CD14-positive monocyte (primary cell): ENCODE measurements around the gene ENO2. TPM values are rescaled to one million over a fixed set of nuclear protein-coding genes. Genes with fewer than 3 reads are reported as not detected.

Experiments
- DNase-seq, 3 donors: peaks; one replicate each; pipeline ENCODE4 v3.0.0-alpha.2; 2011 to 2022
- H2AFZ ChIP-seq: 2 replicates; pipeline ENCODE4 v1.6.0; 2012; ENCODE audit warnings: mild to moderate bottlenecking, low read depth, low read length, inconsistent platforms; ENCODE audit not compliant: insufficient read depth, poor library complexity, severe bottlenecking
- H3K27ac ChIP-seq, 2 donors: 1 replicate in 1 of 2; 2 replicates in 1 of 2; pipeline ENCODE4 v1.5.1; 2012 to 2013; ENCODE audit warnings: low read length in 2 of 2, control low read depth in 1 of 2, inconsistent platforms in 1 of 2, low read depth in 1 of 2, mild to moderate bottlenecking in 1 of 2
- H3K27me3 ChIP-seq, 2 donors: one replicate each; pipeline versions ENCODE4 v1.6.0 to v1.6.1; 2011 to 2013; ENCODE audit warnings: low read length in 2 of 2; ENCODE audit not compliant: control insufficient read depth in 2 of 2, insufficient read depth in 2 of 2
- H3K36me3 ChIP-seq, 2 donors: replicated peaks in 1 of 2; 1 replicate in 1 of 2; 2 replicates in 1 of 2; pipeline versions ENCODE4 v1.5.1 to v1.6.1; 2012 to 2013; ENCODE audit warnings: low read length in 2 of 2, control low read depth in 1 of 2, inconsistent platforms in 1 of 2, mild to moderate bottlenecking in 1 of 2; ENCODE audit not compliant: insufficient read depth in 2 of 2, control insufficient read depth in 1 of 2
- H3K4me1 ChIP-seq, 2 donors: 1 replicate in 1 of 2; 2 replicates in 1 of 2; pipeline versions ENCODE4 v1.5.1 to v1.6.1; 2012 to 2013; ENCODE audit warnings: low read length in 2 of 2, control low read depth in 1 of 2, inconsistent platforms in 1 of 2, mild to moderate bottlenecking in 1 of 2, moderate library complexity in 1 of 2; ENCODE audit not compliant: insufficient read depth in 2 of 2, control insufficient read depth in 1 of 2
- H3K4me2 ChIP-seq: replicated peaks from 2 replicates; pipeline ENCODE3; 2012; ENCODE audit warnings: low read length, moderate library complexity, mild to moderate bottlenecking; ENCODE audit not compliant: poor library complexity, severe bottlenecking; ENCODE audit errors: extremely low read depth
- H3K4me3 ChIP-seq, 3 experiments: fragments of 200-600 bp in 1 of 3; sonication (generic) in 1 of 3; replicated peaks in 1 of 3; 1 replicate in 2 of 3; 2 replicates in 1 of 3; pipeline ENCODE4 v1.5.1; 2011 to 2013; ENCODE audit warnings: low read length in 3 of 3, mild to moderate bottlenecking in 3 of 3, control low read depth in 2 of 3, low read depth in 2 of 3, inconsistent platforms in 1 of 3, moderate library complexity in 1 of 3
- H3K79me2 ChIP-seq: 2 replicates; pipeline ENCODE4 v1.6.0; 2012; ENCODE audit warnings: mild to moderate bottlenecking, control low read depth, inconsistent platforms, low read length, moderate library complexity; ENCODE audit not compliant: insufficient read depth
- H3K9ac ChIP-seq: 2 replicates; pipeline ENCODE4 v1.6.0; 2017; ENCODE audit warnings: low read length, mild to moderate bottlenecking; ENCODE audit not compliant: insufficient read depth, poor library complexity, severe bottlenecking
- H3K9me3 ChIP-seq, 2 donors: replicated peaks in 1 of 2; 1 replicate in 1 of 2; 2 replicates in 1 of 2; pipeline versions ENCODE4 v1.5.1 to v1.6.1; 2012 to 2013; ENCODE audit warnings: low read length in 2 of 2, control low read depth in 1 of 2; ENCODE audit not compliant: control insufficient read depth in 1 of 2, insufficient read depth in 1 of 2
- H4K20me1 ChIP-seq: 2 replicates; pipeline ENCODE4 v1.6.0; 2012; ENCODE audit warnings: mild to moderate bottlenecking, low read length, control low read depth, moderate library complexity; ENCODE audit not compliant: insufficient read depth
- H3K27ac Mint-ChIP-seq, 7 donors: one replicate each; pipeline ENCODE4 v1.8.0; 2020; ENCODE audit warnings: mild to moderate bottlenecking in 7 of 7, mixed read lengths in 7 of 7, moderate library complexity in 6 of 7, inconsistent platforms in 2 of 7
- H3K27me3 Mint-ChIP-seq, 3 donors: one replicate each; pipeline ENCODE4 v1.8.0; 2021 to 2022; ENCODE audit warnings: low read depth in 3 of 3, mild to moderate bottlenecking in 3 of 3, mixed read lengths in 3 of 3, moderate library complexity in 3 of 3, inconsistent platforms in 1 of 3
- H3K36me3 Mint-ChIP-seq, 2 donors: one replicate each; pipeline ENCODE4 v1.8.0; 2020; ENCODE audit warnings: mixed read lengths in 2 of 2, inconsistent platforms in 1 of 2, mild to moderate bottlenecking in 1 of 2
- H3K4me1 Mint-ChIP-seq: one replicate; pipeline ENCODE4 v1.8.0; 2020; ENCODE audit warnings: mild to moderate bottlenecking, mixed read lengths
- H3K4me3 Mint-ChIP-seq, 2 donors: one replicate each; pipeline ENCODE4 v1.8.0; 2020; ENCODE audit warnings: mild to moderate bottlenecking in 2 of 2, mixed read lengths in 2 of 2, moderate library complexity in 1 of 2
- H3K9me3 Mint-ChIP-seq, 7 donors: one replicate each; pipeline ENCODE4 v1.8.0; 2020 to 2022; ENCODE audit warnings: mixed read lengths in 7 of 7, mild to moderate bottlenecking in 6 of 7, moderate library complexity in 6 of 7, inconsistent platforms in 2 of 7
- WGBS: methylation state at CpG from one replicate; pipeline ENCODE4 v1.1.5; 2013; ENCODE audit warnings: missing lambda C conversion rate; ENCODE audit not compliant: insufficient coverage; 5-methylcytosine and 5-hydroxymethylcytosine counted together
- intact Hi-C, 2 donors: fragments of 100-400 bp; cut with micrococcal nuclease; formaldehyde crosslinking; loops; one replicate each; pipeline versions ENCODE4 v1.15.0 to v1.15.1; 2023
- polyA plus RNA-seq, 3 donors: library from polyadenylated mRNA; depleted of rRNA in 1 of 3; unstranded in 2 of 3; stranded (reverse) in 1 of 3; fragments of 300-500 nt in 2 of 3; fragments of >200 nt in 1 of 3; fragmentation: Illumina TruSeq in 2 of 3; gene quantifications; 1 replicate in 2 of 3; 2 replicates in 1 of 3; pipeline ENCODE4 v1.2.3, GENCODE V29; 2012 to 2021
- TF ChIP-seq, protein P1 (sequence below): fragments of 200-600 bp; IDR thresholded peaks from one replicate; pipeline ENCODE4 v1.8.0; 2022; ENCODE audit warnings: antibody characterized with exemption, mild to moderate bottlenecking

The ENO2 gene
- polyA plus RNA-seq, 3 donors = 0.09 to 0.43 (median 0.19) TPM

DNA sequence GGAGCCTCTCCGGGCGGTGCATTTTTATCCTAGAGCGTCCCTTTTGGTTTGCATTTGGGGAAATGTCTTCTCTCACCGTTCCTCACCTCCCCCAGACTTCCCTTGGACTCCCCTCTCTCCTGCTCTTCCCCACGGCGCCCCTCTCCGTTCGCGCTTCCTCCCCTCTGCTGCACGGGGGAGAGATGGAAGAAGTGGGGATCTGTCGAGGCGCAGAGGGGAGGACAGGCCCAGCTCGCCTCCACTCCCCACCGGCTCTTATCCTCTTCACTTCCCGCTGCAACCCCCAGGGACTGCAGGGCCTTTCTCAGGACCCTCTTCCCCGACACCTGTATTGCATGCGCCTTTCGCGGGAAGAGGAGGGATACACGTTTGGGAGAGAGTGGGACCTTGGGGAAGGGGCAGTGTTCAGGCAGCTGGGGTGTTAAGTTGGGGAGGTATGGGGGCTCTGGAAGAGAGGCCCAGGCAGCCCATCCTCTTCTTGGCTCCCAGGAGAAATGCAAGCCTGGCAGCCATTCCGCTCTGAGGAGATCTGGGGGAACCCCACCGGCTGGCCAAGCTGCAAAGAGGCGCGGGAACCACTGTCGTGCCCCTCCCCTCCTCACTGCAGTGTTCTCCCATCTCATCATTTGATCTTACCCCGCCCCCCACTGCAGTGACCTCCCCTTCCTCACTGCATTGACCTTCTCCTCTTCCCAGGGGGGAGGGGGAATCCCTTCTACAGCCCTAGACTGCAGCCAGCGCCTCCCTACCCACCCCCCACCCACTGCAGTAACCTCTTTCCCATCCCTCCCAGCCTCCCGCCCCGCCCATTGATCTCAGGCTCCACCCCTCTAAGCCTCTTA is 788 bp downstream of the ENO2 start:
- H4K20me1 ChIP-seq = no peaks in the 10 kb centered on the region

DNA sequence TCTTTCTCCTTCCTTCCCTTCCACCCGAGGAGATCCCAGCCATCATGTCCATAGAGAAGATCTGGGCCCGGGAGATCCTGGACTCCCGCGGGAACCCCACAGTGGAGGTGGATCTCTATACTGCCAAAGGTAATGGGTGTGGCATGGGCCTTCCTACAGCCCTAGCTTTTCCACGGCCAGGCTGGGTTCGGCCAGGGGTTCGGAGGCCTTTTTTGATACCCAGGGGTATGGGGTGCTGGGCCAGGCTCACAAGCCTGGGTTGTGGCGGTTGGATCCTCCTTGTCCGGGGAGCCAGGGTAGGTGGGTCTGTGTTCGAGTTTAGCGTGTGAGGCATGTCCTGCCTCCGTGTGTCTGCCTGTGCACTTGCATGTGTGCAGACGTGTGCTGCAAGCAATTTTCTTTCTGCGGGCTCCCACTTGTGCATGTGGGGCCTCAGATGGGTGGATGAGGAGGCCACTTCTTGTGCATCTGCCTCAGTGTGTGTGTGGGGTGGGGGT is 1.5 kb downstream of the ENO2 start:
- no peak overlapping the region for H3K4me2 ChIP-seq
- intact Hi-C loops = no loop called here
- H3K9ac ChIP-seq = no peak overlapping the region

More for the DNA sequence above, 788 bp downstream of the ENO2 start:
- Histone ChIP-seq H3K4me1 (peaks cover 13 to 19% of the 10 kb centered on the region in 2 donors), H3K4me2 (peak overlapping the region; percentile 85), H3K9me3 (peaks cover 0 to 10% of the 10 kb centered on the region in 2 donors), H3K79me2 (no peaks in the 10 kb centered on the region), H3K9ac (peak overlapping the region; percentile 2), H3K4me3 (peak overlapping the region in 1 of 3 experiments; percentile 73), H3K36me3 (no peaks in the 10 kb centered on the region), H2AFZ (peak overlapping the region; percentile 73), H3K27me3 (peaks cover 23 to 61% of the 10 kb centered on the region in 2 donors), H3K27ac (no peak overlapping the region)
- WGBS = 50% methylated on average over 5 of the region's 29 CpGs
- no peak for DNase-seq
- H3K4me1 Mint-ChIP-seq = peaks cover 19% of the 10 kb centered on the region
- peaks cover 0 to 13% of the 10 kb centered on the region in 2 donors for H3K36me3 Mint-ChIP-seq
- H3K4me3 Mint-ChIP-seq = peak overlapping the region; percentile 77 to 95
- intact Hi-C loops = no loop called here
- peaks cover 62 to 71% (median 65%) of the 10 kb centered on the region in 3 donors for H3K27me3 Mint-ChIP-seq
- TF ChIP-seq, protein P1, sequence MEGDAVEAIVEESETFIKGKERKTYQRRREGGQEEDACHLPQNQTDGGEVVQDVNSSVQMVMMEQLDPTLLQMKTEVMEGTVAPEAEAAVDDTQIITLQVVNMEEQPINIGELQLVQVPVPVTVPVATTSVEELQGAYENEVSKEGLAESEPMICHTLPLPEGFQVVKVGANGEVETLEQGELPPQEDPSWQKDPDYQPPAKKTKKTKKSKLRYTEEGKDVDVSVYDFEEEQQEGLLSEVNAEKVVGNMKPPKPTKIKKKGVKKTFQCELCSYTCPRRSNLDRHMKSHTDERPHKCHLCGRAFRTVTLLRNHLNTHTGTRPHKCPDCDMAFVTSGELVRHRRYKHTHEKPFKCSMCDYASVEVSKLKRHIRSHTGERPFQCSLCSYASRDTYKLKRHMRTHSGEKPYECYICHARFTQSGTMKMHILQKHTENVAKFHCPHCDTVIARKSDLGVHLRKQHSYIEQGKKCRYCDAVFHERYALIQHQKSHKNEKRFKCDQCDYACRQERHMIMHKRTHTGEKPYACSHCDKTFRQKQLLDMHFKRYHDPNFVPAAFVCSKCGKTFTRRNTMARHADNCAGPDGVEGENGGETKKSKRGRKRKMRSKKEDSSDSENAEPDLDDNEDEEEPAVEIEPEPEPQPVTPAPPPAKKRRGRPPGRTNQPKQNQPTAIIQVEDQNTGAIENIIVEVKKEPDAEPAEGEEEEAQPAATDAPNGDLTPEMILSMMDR = no peak
- peaks cover 0 to 9% (median 5%) of the 10 kb centered on the region in 7 donors for H3K9me3 Mint-ChIP-seq
- H3K27ac Mint-ChIP-seq = peak overlapping the region in 3 of 7 donors; percentile 15 to 71 (median 63)

More for the DNA sequence above, 1.5 kb downstream of the ENO2 start:
- Mint-ChIP-seq H3K27me3 (peaks cover 62 to 68% (median 66%) of the 10 kb centered on the region in 3 donors), H3K27ac (no peak overlapping the region), H3K36me3 (peaks cover 0 to 13% of the 10 kb centered on the region in 2 donors), H3K4me1 (peaks cover 19% of the 10 kb centered on the region), H3K9me3 (peaks cover 0 to 9% (median 5%) of the 10 kb centered on the region in 7 donors), H3K4me3 (peak overlapping the region in 1 of 2 donors; percentile 95)
- WGBS = 94% methylated on average over 10 of the region's 14 CpGs
- Histone ChIP-seq H3K9me3 (peaks cover 0 to 10% of the 10 kb centered on the region in 2 donors), H3K4me3 (no peak overlapping the region), H3K36me3 (no peaks in the 10 kb centered on the region), H3K27ac (no peak overlapping the region), H3K4me1 (peaks cover 13 to 19% of the 10 kb centered on the region in 2 donors), H2AFZ (no peak overlapping the region), H3K79me2 (no peaks in the 10 kb centered on the region), H4K20me1 (no peaks in the 10 kb centered on the region), H3K27me3 (peaks cover 23 to 60% of the 10 kb centered on the region in 2 donors)
- TF ChIP-seq, protein P1 = no peak
- DNase-seq = no peak
